ENCODE results near the gene EVA1B.

EVA1B gene

DNA sequence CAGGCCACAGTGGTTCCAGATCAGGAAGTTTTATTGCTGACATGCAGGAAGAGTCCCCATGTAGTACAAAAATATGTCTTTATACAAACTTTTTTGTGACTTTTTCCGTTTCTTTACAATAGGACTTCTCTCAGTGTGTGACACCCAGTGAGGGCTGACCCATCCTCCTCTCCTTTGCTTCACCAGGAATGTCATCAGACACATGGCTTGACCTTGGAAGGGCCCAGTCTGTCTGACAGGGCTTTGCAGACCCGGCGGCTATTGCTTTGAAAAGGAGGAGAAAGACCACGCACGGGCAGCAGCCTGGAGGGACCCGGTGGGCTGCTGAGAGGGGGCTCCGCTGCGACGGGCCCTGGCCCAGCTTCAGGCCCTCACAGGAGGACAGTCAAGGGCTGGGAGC lies 16.2 kb upstream of the EVA1B start:
- no peak overlapping the region for H3K4me3 ChIP-seq (ENCODE audit: low read depth, low read length)
- TF ChIP-seq CTCF (IDR thresholded peaks at IDR 0.05; ENCODE audit: low read depth, low read length) = no peak

- no peak overlapping the region for H3K4me3 ChIP-seq (ENCODE audit: low read depth, low read length)
- no peak for TF ChIP-seq CTCF (IDR thresholded peaks at IDR 0.05; ENCODE audit: low read depth, low read length)
These were observed 15.8 kb upstream of the EVA1B start for GRCh38 chr1:36339215-36339614.

- TF ChIP-seq CTCF (IDR thresholded peaks at IDR 0.05; ENCODE audit: low read depth, low read length) = no peak
- no peak overlapping the region for H3K4me3 ChIP-seq (ENCODE audit: low read depth, low read length)
These were observed 14.4 kb upstream of the EVA1B start for GRCh38 chr1:36337830-36338229.

GRCh38 chr1:36330940-36331339 lies 7.5 kb upstream of the EVA1B start:
- no peak for TF ChIP-seq CTCF (IDR thresholded peaks at IDR 0.05; ENCODE audit: low read depth, low read length)
- H3K4me3 ChIP-seq (ENCODE audit: low read depth, low read length) = no peak overlapping the region

GRCh38 chr1:36329817-36330216 lies 6.4 kb upstream of the EVA1B start:
- TF ChIP-seq CTCF (IDR thresholded peaks at IDR 0.05; ENCODE audit: low read depth, low read length) = no peak
- no peak overlapping the region for H3K4me3 ChIP-seq (ENCODE audit: low read depth, low read length)

GRCh38 chr1:36328713-36329112 lies 5.3 kb upstream of the EVA1B start:
- no peak for TF ChIP-seq CTCF (IDR thresholded peaks at IDR 0.05; ENCODE audit: low read depth, low read length)

DNA sequence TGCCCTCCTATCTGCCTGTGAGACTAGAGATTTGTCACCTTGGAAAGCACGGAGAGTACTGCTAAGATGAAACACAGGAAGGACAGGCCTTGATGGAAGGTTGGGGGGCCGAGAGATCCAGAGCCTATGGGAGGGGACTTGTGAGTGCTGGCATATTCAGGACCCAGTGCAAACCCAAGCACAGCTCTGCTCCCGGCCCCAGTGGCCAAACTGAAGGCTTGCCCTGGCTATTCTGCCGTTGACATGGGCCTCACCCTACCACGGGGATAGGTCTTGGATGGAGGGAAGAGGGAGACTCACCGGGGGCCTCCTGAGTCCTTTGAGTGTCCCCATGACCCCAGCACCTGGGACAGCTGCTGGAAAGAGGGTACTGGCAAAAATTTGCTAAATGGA lies 4.6 kb upstream of the EVA1B start:
- TF ChIP-seq CTCF (IDR thresholded peaks at IDR 0.05; ENCODE audit: low read depth, low read length) = no peak
- H3K4me3 ChIP-seq (ENCODE audit: low read depth, low read length) = no peak overlapping the region

More at GRCh38 chr1:36328713-36329112, 5.3 kb upstream of the EVA1B start:
- H3K4me3 ChIP-seq (ENCODE audit: low read depth, low read length) = no peak overlapping the region
